EL (cell line): Measurements from ENCODE around the gene CST5.

ENCODE experiments used
- DNase-seq: peaks from one replicate; pipeline ENCODE4 v3.0.0-alpha.2; 2016

Gene CST5

GRCh38 chr20:23832775-23833513 is 46.6 kb downstream of the CST5 start:
- no peak for DNase-seq

GRCh38 chr20:23831961-23832360 is 47.6 kb downstream of the CST5 start:
- DNase-seq, result peak; percentile 68

- DNase-seq, result peak; percentile 22
Observed at GRCh38 chr20:23826541-23827021, 53.0 kb downstream of the CST5 start, which contains the start of gene CST2. Gene CST2 (minus strand): TSS chr20:23826729. CDS start chr20:23826660, 69 bp downstream.
